H1 (cell line): ENCODE results near the gene AP1M2. TPM values are rescaled to one million over a fixed set of nuclear protein-coding genes. Genes with fewer than 3 reads are reported as not detected.

ENCODE experiments used
- CTCF ChIA-PET: fragments of 300-600 bp; sonication (Branson Sonifier 250); formaldehyde crosslinking; loops from one replicate; lab custom pipeline; 2021; ENCODE audit not compliant: partially characterized antibody; lab: Charles Lee
- POLR2A ChIA-PET: fragments of 300-600 bp; sonication (Branson Sonifier 250); formaldehyde crosslinking; loops from one replicate; lab custom pipeline; 2021; ENCODE audit warnings: inconsistent platforms; ENCODE audit not compliant: partially characterized antibody; lab: Charles Lee
- DNase-seq, 2 experiments: peaks; one replicate each; pipeline versions ENCODE4 v3.0.0 to v3.0.0-alpha.2; 2010 to 2022; ENCODE audit warnings: low spot score in 2 of 2, low read depth in 1 of 2, mixed read lengths in 1 of 2
- FAIRE-seq: peaks from 2 replicates; lab custom pipeline; 2011; peaks lifted over from hg19 to GRCh38; lab: Jason Lieb, UNC
- H2AFZ ChIP-seq: 2 replicates; pipeline ENCODE4 v1.8.1; 2012; ENCODE audit warnings: low read length, inconsistent platforms
- H2AK5ac ChIP-seq: 2 replicates; pipeline ENCODE4 v1.6.1; 2013; ENCODE audit warnings: low read depth, low read length
- H2BK120ac ChIP-seq: replicated peaks from 2 replicates; pipeline ENCODE3; 2013; ENCODE audit warnings: low read depth, low read length, inconsistent platforms
- H2BK12ac ChIP-seq: 2 replicates; pipeline ENCODE4 v1.6.1; 2013; ENCODE audit warnings: low read depth, low read length
- H2BK15ac ChIP-seq: 2 replicates; pipeline ENCODE4 v1.6.1; 2013; ENCODE audit warnings: low read length
- H2BK20ac ChIP-seq: 2 replicates; pipeline ENCODE4 v1.6.1; 2013; ENCODE audit warnings: low read length
- H2BK5ac ChIP-seq: 2 replicates; pipeline ENCODE4 v1.6.1; 2013; ENCODE audit warnings: low read depth, low read length
- H3K14ac ChIP-seq: 2 replicates; pipeline ENCODE4 v1.6.1; 2013; ENCODE audit warnings: inconsistent platforms; ENCODE audit not compliant: insufficient read length
- H3K18ac ChIP-seq: 2 replicates; pipeline ENCODE4 v1.6.1; 2013; ENCODE audit warnings: low read length; ENCODE audit errors: extremely low read depth
- H3K23ac ChIP-seq: 2 replicates; pipeline ENCODE4 v1.6.1; 2013; ENCODE audit warnings: inconsistent platforms; ENCODE audit not compliant: insufficient read length
- H3K23me2 ChIP-seq: 2 replicates; pipeline ENCODE4 v1.6.1; 2013; ENCODE audit warnings: low read depth, low read length
- H3K27ac ChIP-seq: 2 replicates; pipeline ENCODE4 v1.6.1; 2011; ENCODE audit warnings: low read depth, low read length, inconsistent platforms
- H3K27me3 ChIP-seq, 4 experiments: replicated peaks in 1 of 4; 1 replicate in 1 of 4; 2 replicates in 3 of 4; pipeline versions ENCODE4 v1.6.1 to v1.8.1; 2011 to 2013; ENCODE audit warnings: low read length in 3 of 4, mild to moderate bottlenecking in 3 of 4, inconsistent platforms in 2 of 4, mixed read lengths in 2 of 4, moderate library complexity in 1 of 4; ENCODE audit not compliant: control insufficient read depth in 3 of 4, insufficient read depth in 3 of 4; ENCODE audit errors: extremely low read depth in 1 of 4
- H3K36me3 ChIP-seq, 4 experiments: 2 replicates each; pipeline versions ENCODE4 v1.6.1 to v1.8.1; 2011 to 2013; ENCODE audit warnings: mild to moderate bottlenecking in 4 of 4, low read length in 3 of 4, moderate library complexity in 2 of 4, control low read depth in 1 of 4, inconsistent platforms in 1 of 4; ENCODE audit not compliant: insufficient read depth in 4 of 4, control insufficient read depth in 2 of 4
- H3K4ac ChIP-seq: replicated peaks from 2 replicates; pipeline ENCODE3; 2013; ENCODE audit warnings: low read length, low read depth, mixed read lengths, inconsistent platforms; ENCODE audit not compliant: insufficient read length
- H3K4me1 ChIP-seq, 4 experiments: replicated peaks in 1 of 4; 1 replicate in 1 of 4; 2 replicates in 3 of 4; pipeline versions ENCODE4 v1.6.1 to v1.8.1; 2011 to 2013; ENCODE audit warnings: low read length in 3 of 4, inconsistent platforms in 2 of 4, mixed read lengths in 1 of 4; ENCODE audit not compliant: insufficient read depth in 4 of 4, control insufficient read depth in 3 of 4
- H3K4me2 ChIP-seq, 2 experiments: 2 replicates each; pipeline versions ENCODE4 v1.6.1 to v1.8.1; 2011 to 2013; ENCODE audit warnings: low read depth in 2 of 2, low read length in 2 of 2, control low read depth in 1 of 2, inconsistent platforms in 1 of 2, mild to moderate bottlenecking in 1 of 2; ENCODE audit not compliant: insufficient read depth in 1 of 2
- H3K4me3 ChIP-seq, 4 experiments: fragments of 200-600, 300-600 bp in 1 of 4; sonication (generic), shearing (Covaris generic), sonication (Bioruptor Twin) in 1 of 4; 2 replicates each; pipeline versions ENCODE4 v1.5.1 to v1.8.1; 2011 to 2016; ENCODE audit warnings: low read length in 4 of 4, low read depth in 3 of 4, control low read depth in 2 of 4, inconsistent platforms in 2 of 4, mild to moderate bottlenecking in 2 of 4, mixed read lengths in 1 of 4, moderate library complexity in 1 of 4; ENCODE audit not compliant: insufficient read depth in 2 of 4; ENCODE audit errors: extremely low read depth in 1 of 4
- H3K56ac ChIP-seq: replicated peaks from 2 replicates; pipeline ENCODE3; 2013; ENCODE audit warnings: low read depth, mild to moderate bottlenecking, mixed read lengths, low read length, inconsistent platforms; ENCODE audit not compliant: insufficient read length
- H3K79me1 ChIP-seq: 2 replicates; pipeline ENCODE4 v1.6.1; 2013; ENCODE audit warnings: low read depth, low read length, control low read depth
- H3K79me2 ChIP-seq, 2 experiments: 2 replicates each; pipeline versions ENCODE4 v1.6.1 to v1.8.1; 2012 to 2013; ENCODE audit warnings: low read length in 2 of 2, mild to moderate bottlenecking in 2 of 2, inconsistent platforms in 1 of 2; ENCODE audit not compliant: insufficient read depth in 2 of 2, control insufficient read depth in 1 of 2
- H3K9ac ChIP-seq, 4 experiments: replicated peaks in 1 of 4; 1 replicate in 1 of 4; 2 replicates in 3 of 4; pipeline versions ENCODE4 v1.6.1 to v1.8.1; 2011 to 2013; ENCODE audit warnings: low read depth in 3 of 4, low read length in 3 of 4, control low read depth in 2 of 4, mild to moderate bottlenecking in 2 of 4, moderate library complexity in 2 of 4, inconsistent platforms in 1 of 4; ENCODE audit errors: extremely low read depth in 1 of 4
- H3K9me3 ChIP-seq, 2 experiments: 2 replicates each; pipeline versions ENCODE4 v1.6.1 to v1.8.1; 2012 to 2013; ENCODE audit warnings: mild to moderate bottlenecking in 2 of 2, moderate library complexity in 2 of 2, control low read depth in 1 of 2, inconsistent platforms in 1 of 2, low read depth in 1 of 2, low read length in 1 of 2, mixed read lengths in 1 of 2; ENCODE audit not compliant: insufficient read depth in 2 of 2
- H4K20me1 ChIP-seq, 2 experiments: replicated peaks in 1 of 2; 2 replicates each; pipeline versions ENCODE3 to v1.8.1; 2011 to 2013; ENCODE audit warnings: inconsistent platforms in 2 of 2, low read length in 2 of 2, mild to moderate bottlenecking in 1 of 2; ENCODE audit not compliant: insufficient read depth in 2 of 2, control insufficient read depth in 1 of 2
- H4K5ac ChIP-seq: 2 replicates; pipeline ENCODE4 v1.6.1; 2013; ENCODE audit warnings: low read length, low read depth, mixed read lengths, inconsistent platforms; ENCODE audit not compliant: insufficient read length
- H4K8ac ChIP-seq: 2 replicates; pipeline ENCODE4 v1.8.0; 2013; ENCODE audit warnings: mild to moderate bottlenecking, moderate library complexity, low read length, inconsistent platforms; ENCODE audit not compliant: insufficient read depth; ENCODE audit errors: extremely low read depth
- H4K91ac ChIP-seq: replicated peaks from 2 replicates; pipeline ENCODE3; 2013; ENCODE audit warnings: low read length, mixed read lengths, inconsistent platforms; ENCODE audit not compliant: insufficient read length
- CEBPB ChIP-seq: IDR thresholded peaks from 2 replicates; pipeline ENCODE4 v1.6.1; 2012; ENCODE audit warnings: low read depth, low read length
- WGBS, 2 experiments: shearing (Covaris generic) in 1 of 2; methylation state at CpG; one replicate each; pipeline versions ENCODE4 v1.1.6 to v1.1.7; 2013 to 2015; ENCODE audit warnings: low lambda C conversion rate in 2 of 2, mixed read lengths in 2 of 2, inconsistent platforms in 1 of 2, low coverage in 1 of 2, missing lambda C conversion rate in 1 of 2; ENCODE audit not compliant: insufficient replicate concordance in 2 of 2, insufficient coverage in 1 of 2, insufficient read length in 1 of 2; ENCODE audit errors: extremely low coverage in 1 of 2, missing lambda C conversion rate in 1 of 2; 5-methylcytosine and 5-hydroxymethylcytosine counted together
- polyA plus RNA-seq, 7 experiments: library from polyadenylated mRNA; depleted of rRNA in 3 of 7; stranded (reverse) in 5 of 7; unstranded in 2 of 7; fragments of >200 nt in 5 of 7; fragments of 200-250 nt in 2 of 7; gene quantifications; 1 replicate in 5 of 7; 2 replicates in 1 of 7; 4 replicates in 1 of 7; pipeline versions ENCODE4 v1.2.1 to v1.2.3, GENCODE V29; 2011 to 2013; ENCODE audit warnings: missing spikeins in 2 of 7, mixed read lengths in 2 of 7
- total RNA-seq: library from RNA; stranded (reverse); fragmentation: NEBNext Ultra II Directional; extraction: Animal tissue kit (Norgen Biotek cat#: 25700); gene quantifications from 2 replicates; pipeline ENCODE4 v1.2.1, GENCODE V29; 2021
- TF ChIP-seq, protein P1 (sequence below): IDR thresholded peaks from 2 replicates; pipeline ENCODE4 v1.6.1; 2011; ENCODE audit warnings: low read length, improper control_type of control experiment

The AP1M2 gene
- total and polyA plus RNA-seq, 2 of the 8 experiments (the other 6 are each of a cell fraction or from before 2014, with no cell fraction given), result 140 to 161 TPM

DNA sequence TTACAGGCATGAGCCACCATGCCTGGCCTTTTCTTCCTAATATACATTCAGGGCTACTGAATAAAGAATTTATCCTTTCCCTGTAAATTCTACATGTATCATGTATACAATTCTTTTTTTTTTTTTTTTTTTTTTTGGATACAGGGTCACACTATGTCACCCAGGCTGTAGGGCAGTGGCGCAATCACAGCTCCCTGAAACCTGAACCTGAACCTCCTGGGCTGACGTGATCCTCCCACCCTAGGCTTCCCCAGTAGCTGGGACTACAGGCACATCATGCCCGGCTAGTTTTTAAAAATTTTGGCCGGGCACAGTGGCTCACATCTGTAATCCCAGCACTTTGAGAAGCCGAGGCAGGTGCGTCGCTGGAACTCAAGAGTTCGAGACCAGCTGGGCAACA lies 31.7 kb upstream of the AP1M2 start:
- peaks cover 7% of the 10 kb centered on the region for H3K79me1 ChIP-seq
- H3K9ac ChIP-seq, result no peak overlapping the region
- H2AK5ac ChIP-seq, result no peak overlapping the region
- H2AFZ ChIP-seq, result no peak overlapping the region
- no peak overlapping the region for H2BK20ac ChIP-seq
- no peak overlapping the region for H2BK120ac ChIP-seq
- FAIRE-seq, result no peak
- ChIA-PET POLR2A (interaction anchor here (0.8 to 2.1 kb wide), 6 partner anchors 13 to 44 kb away, joined by 3 to 9 read pairs (median 4); no protein-coding TSS in a partner anchor), CTCF (interaction anchor here (0.9 to 6.1 kb wide), 8 partner anchors 13 to 246 kb away, joined by 3 to 46 read pairs (median 4); no protein-coding TSS in a partner anchor)
- H4K8ac ChIP-seq, result no peak overlapping the region
- no peak overlapping the region for H2BK5ac ChIP-seq
- H3K18ac ChIP-seq, result no peak overlapping the region
- H3K27ac ChIP-seq, result no peak overlapping the region
- no peaks in the 10 kb centered on the region for H4K20me1 ChIP-seq
- no peak overlapping the region for H4K5ac ChIP-seq
- H3K79me2 ChIP-seq, result no peaks in the 10 kb centered on the region
- H3K56ac ChIP-seq, result no peak overlapping the region
- no peaks in the 10 kb centered on the region for H3K27me3 ChIP-seq
- no peaks in the 10 kb centered on the region for H3K23me2 ChIP-seq
- H3K4ac ChIP-seq, result no peak overlapping the region
- no peaks in the 10 kb centered on the region for H3K9me3 ChIP-seq
- H2BK15ac ChIP-seq, result no peak overlapping the region
- 96% methylated on average over 8 of the region's 8 CpGs; no CpG with 5 or more reads in 1 of the 2 experiments for WGBS, 2 experiments
- H3K4me2 ChIP-seq, result no peak overlapping the region
- H3K14ac ChIP-seq, result no peak overlapping the region
- H4K91ac ChIP-seq, result no peak overlapping the region
- peak; percentile 43; the same call in 1 of the 2 replicates for TF ChIP-seq CEBPB
- TF ChIP-seq, protein P1, sequence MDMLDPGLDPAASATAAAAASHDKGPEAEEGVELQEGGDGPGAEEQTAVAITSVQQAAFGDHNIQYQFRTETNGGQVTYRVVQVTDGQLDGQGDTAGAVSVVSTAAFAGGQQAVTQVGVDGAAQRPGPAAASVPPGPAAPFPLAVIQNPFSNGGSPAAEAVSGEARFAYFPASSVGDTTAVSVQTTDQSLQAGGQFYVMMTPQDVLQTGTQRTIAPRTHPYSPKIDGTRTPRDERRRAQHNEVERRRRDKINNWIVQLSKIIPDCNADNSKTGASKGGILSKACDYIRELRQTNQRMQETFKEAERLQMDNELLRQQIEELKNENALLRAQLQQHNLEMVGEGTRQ, result no peak
- H2BK12ac ChIP-seq, result no peak overlapping the region
- no peak overlapping the region for H3K4me3 ChIP-seq
- no peak overlapping the region for H3K23ac ChIP-seq
- no peaks in the 10 kb centered on the region for H3K4me1 ChIP-seq
- H3K36me3 ChIP-seq, result no peaks in the 10 kb centered on the region
- no peak for DNase-seq
